Smooth muscle cell (in vitro differentiated cells): ENCODE data around the gene HOGA1. TPM values are rescaled to one million over a fixed set of nuclear protein-coding genes. Genes with fewer than 3 reads are reported as not detected.

Source experiments
- DNase-seq: peaks from one replicate; lab custom pipeline; 2025; ENCODE audit not compliant: unreplicated experiment; lab: John Stamatoyannopoulos, UW
- H2AFZ ChIP-seq: fragments of 200-600 bp; sonication (generic); 2 replicates; pipeline ENCODE4 v1.6.0; 2016; ENCODE audit warnings: antibody characterized with exemption, low read depth, mild to moderate bottlenecking
- H3F3A ChIP-seq: fragments of 200-600 bp; sonication (generic); 2 replicates; pipeline ENCODE4 v1.6.0; 2017; ENCODE audit warnings: antibody characterized with exemption, low read depth
- H3K27ac ChIP-seq: fragments of 200-600 bp; sonication (generic); 2 replicates; pipeline ENCODE4 v1.5.1; 2016; ENCODE audit warnings: low read depth, mild to moderate bottlenecking
- H3K27me3 ChIP-seq: fragments of 200-600 bp; sonication (generic); 2 replicates; pipeline ENCODE4 v1.6.1; 2016; ENCODE audit warnings: low read depth, mild to moderate bottlenecking
- H3K36me3 ChIP-seq: fragments of 200-600 bp; sonication (generic); 2 replicates; pipeline ENCODE4 v1.5.1; 2016; ENCODE audit warnings: low read depth
- H3K4me1 ChIP-seq: fragments of 200-600 bp; sonication (generic); 2 replicates; pipeline ENCODE4 v1.5.1; 2016; ENCODE audit warnings: low read depth
- H3K4me2 ChIP-seq: fragments of 200-600 bp; sonication (generic); 2 replicates; pipeline ENCODE4 v1.6.0; 2016; ENCODE audit warnings: mild to moderate bottlenecking
- H3K4me3 ChIP-seq: fragments of 200-600 bp; sonication (generic); 2 replicates; pipeline ENCODE4 v1.5.1; 2016; ENCODE audit warnings: mild to moderate bottlenecking
- H3K79me2 ChIP-seq: fragments of 200-600 bp; sonication (generic); 2 replicates; pipeline ENCODE4 v1.6.0; 2016; ENCODE audit warnings: low read depth, mild to moderate bottlenecking
- H3K9ac ChIP-seq: fragments of 200-600 bp; sonication (generic); 2 replicates; pipeline ENCODE4 v1.6.0; 2016; ENCODE audit warnings: low read depth
- H3K9me3 ChIP-seq: fragments of 200-600 bp; sonication (generic); replicated peaks from 2 replicates; pipeline ENCODE4 v1.5.1; 2016; ENCODE audit warnings: low read depth
- H4K20me1 ChIP-seq: fragments of 200-600 bp; sonication (generic); 2 replicates; pipeline ENCODE4 v1.6.0; 2016; ENCODE audit warnings: low read depth
- WGBS: methylation state at CpG from one replicate; pipeline ENCODE4 v1.1.7; 2016; ENCODE audit warnings: low lambda C conversion rate; 5-methylcytosine and 5-hydroxymethylcytosine counted together
- polyA plus RNA-seq: library from polyadenylated mRNA; unstranded; fragments of >200 nt; fragmentation: Nextera tagmentation; extraction: Ambion mirVana; gene quantifications from 2 replicates; pipeline ENCODE4 v1.2.1, GENCODE V29; 2016
- total RNA-seq: library from RNA; depleted of rRNA; stranded (reverse); fragments of >200 nt; gene quantifications from 2 replicates; pipeline ENCODE4 v1.2.3, GENCODE V29; 2014
- TF ChIP-seq, protein P1 (sequence below): fragments of 200-600 bp; sonication (generic); IDR thresholded peaks from 2 replicates; pipeline ENCODE4 v1.5.1; 2017; ENCODE audit warnings: borderline replicate concordance, mild to moderate bottlenecking, antibody characterized with exemption; ENCODE audit not compliant: insufficient read depth, poor library complexity, severe bottlenecking

HOGA1 gene
- total and polyA plus RNA-seq, 2 experiments from 2014 or later: 0.10 TPM; not detected in 1

DNA sequence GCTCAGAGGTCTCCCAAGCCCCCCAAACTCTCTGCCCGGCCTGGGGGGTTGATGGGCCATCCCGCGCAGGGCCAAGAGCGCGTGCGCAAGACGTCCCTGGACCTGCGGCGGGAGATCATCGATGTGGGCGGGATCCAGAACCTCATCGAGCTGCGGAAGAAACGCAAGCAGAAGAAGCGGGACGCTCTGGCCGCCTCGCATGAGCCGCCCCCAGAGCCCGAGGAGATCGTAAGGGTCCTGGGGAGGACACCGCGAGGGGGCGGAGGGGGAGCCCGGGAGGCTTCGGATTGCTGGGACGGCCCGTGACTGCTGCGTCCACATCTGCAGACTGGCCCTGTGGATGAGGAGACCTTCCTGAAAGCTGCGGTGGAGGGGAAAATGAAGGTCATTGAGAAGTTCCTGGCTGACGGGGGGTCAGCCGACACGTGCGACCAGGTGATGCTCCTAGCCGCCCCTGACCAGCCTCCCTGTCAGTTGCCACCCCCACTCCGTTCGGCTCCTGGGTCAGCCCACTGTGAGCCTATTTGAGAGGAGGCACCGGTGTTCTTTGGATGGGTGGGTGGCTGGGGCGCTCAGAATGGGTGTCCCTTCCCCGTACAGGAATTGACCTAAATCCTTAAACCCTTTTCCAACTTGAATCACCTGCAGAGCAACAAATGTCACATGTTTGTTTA, 5.9 kb upstream of the HOGA1 start:
- TF ChIP-seq, protein P1, sequence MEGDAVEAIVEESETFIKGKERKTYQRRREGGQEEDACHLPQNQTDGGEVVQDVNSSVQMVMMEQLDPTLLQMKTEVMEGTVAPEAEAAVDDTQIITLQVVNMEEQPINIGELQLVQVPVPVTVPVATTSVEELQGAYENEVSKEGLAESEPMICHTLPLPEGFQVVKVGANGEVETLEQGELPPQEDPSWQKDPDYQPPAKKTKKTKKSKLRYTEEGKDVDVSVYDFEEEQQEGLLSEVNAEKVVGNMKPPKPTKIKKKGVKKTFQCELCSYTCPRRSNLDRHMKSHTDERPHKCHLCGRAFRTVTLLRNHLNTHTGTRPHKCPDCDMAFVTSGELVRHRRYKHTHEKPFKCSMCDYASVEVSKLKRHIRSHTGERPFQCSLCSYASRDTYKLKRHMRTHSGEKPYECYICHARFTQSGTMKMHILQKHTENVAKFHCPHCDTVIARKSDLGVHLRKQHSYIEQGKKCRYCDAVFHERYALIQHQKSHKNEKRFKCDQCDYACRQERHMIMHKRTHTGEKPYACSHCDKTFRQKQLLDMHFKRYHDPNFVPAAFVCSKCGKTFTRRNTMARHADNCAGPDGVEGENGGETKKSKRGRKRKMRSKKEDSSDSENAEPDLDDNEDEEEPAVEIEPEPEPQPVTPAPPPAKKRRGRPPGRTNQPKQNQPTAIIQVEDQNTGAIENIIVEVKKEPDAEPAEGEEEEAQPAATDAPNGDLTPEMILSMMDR: no peak
- no peaks in the 10 kb centered on the region for H3K36me3 ChIP-seq
- H3K9me3 ChIP-seq: no peaks in the 10 kb centered on the region
- WGBS: 96% methylated on average over 22 of the region's 40 CpGs
- no peaks in the 10 kb centered on the region for H3K27me3 ChIP-seq
- no peaks in the 10 kb centered on the region for H4K20me1 ChIP-seq
- no peaks in the 10 kb centered on the region for H3K4me1 ChIP-seq
- no peaks in the 10 kb centered on the region for H3K79me2 ChIP-seq
- no peak overlapping the region for H3K4me3 ChIP-seq
- DNase-seq: no peak
- no peak overlapping the region for H3K4me2 ChIP-seq
- H3K27ac ChIP-seq: no peak overlapping the region
- H2AFZ ChIP-seq: no peak overlapping the region
- no peaks in the 10 kb centered on the region for H3F3A ChIP-seq
- no peak overlapping the region for H3K9ac ChIP-seq

DNA sequence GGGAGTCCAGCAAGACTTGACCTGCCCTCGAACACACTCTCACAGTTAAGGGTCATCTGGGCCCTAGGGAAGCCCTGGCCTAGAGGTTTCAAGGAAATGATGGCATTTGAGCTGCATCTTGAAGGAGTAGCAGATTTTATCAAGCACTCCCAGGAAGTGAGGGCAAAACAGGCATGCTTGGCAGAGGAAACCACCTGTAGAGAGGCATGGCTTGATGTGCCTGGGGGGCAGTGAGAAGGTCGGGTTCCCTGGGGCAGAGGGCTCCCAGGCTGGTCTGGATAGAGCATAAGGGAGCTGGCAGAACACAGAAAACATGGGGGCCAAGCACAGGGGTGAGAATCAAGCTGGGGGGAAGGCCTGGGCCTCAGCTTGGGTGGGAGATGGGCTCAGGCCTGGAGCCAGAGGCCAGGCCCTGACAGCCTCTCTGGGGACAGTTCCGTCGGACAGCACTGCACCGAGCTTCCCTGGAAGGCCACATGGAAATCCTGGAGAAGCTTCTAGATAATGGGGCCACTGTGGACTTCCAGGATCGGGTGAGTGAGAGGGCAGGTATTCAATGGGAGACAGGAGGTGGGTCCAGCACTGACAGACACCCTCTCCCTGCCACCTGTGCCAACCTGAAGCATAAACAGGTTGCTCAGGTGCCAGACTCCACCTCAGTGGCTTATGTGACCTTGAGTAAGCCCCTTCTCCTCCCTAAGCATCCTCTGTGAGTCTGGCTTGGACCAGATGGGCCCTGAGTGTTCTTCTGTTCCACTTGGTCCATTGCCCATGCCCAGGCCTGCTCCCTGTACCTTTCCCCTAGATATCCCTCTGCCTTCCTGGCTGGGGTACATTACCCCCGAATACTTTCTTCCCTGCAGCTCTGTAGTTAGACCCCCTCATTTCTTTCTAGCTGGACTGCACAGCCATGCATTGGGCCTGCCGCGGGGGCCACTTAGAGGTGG, 3.5 kb upstream of the HOGA1 start:
- no peaks in the 10 kb centered on the region for H4K20me1 ChIP-seq
- no peaks in the 10 kb centered on the region for H3K36me3 ChIP-seq
- no peak overlapping the region for H3K4me2 ChIP-seq
- no peaks in the 10 kb centered on the region for H3K79me2 ChIP-seq
- H3K9me3 ChIP-seq: no peaks in the 10 kb centered on the region
- H3K27me3 ChIP-seq: no peaks in the 10 kb centered on the region
- no peak overlapping the region for H3K4me3 ChIP-seq
- no peak overlapping the region for H3K9ac ChIP-seq
- no peaks in the 10 kb centered on the region for H3F3A ChIP-seq
- TF ChIP-seq, protein P1: no peak
- DNase-seq: no peak
- no peak overlapping the region for H2AFZ ChIP-seq
- WGBS: 92% methylated on average over 9 of the region's 9 CpGs
- no peak overlapping the region for H3K27ac ChIP-seq
- no peaks in the 10 kb centered on the region for H3K4me1 ChIP-seq

DNA sequence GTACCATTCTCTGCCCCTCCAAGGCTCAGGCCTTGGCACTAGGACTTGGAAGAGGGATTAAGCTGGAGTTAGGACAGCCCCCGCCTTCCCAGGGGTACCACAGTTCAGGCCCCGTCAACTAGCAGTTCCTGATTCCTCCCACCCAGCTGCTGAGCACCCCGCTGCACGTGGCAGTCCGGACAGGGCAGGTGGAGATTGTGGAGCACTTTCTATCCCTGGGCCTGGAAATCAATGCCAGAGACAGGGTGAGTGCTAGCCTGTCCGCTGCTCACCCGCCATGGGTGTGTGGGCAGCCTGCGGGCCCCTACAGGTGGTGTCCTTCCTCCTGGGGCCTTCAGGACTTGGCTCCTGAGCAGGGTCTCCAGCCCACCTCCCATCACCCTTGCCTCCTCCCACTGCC, 2.0 kb upstream of the HOGA1 start:
- Histone ChIP-seq H3F3A (no peaks in the 10 kb centered on the region), H3K4me3 (no peak overlapping the region), H3K9ac (no peak overlapping the region), H4K20me1 (no peaks in the 10 kb centered on the region), H3K4me1 (no peaks in the 10 kb centered on the region), H3K79me2 (no peaks in the 10 kb centered on the region), H3K27me3 (no peaks in the 10 kb centered on the region), H3K36me3 (no peaks in the 10 kb centered on the region), H3K9me3 (no peaks in the 10 kb centered on the region), H3K4me2 (no peak overlapping the region), H3K27ac (no peak overlapping the region), H2AFZ (no peak overlapping the region)
- TF ChIP-seq, protein P1: no peak
- 97% methylated on average over 8 of the region's 8 CpGs for WGBS
- no peak for DNase-seq
